Naive thymus-derived CD8-positive, alpha-beta T cell (primary cell): ENCODE data around the gene OR52B6. TPM values are rescaled to one million over a fixed set of nuclear protein-coding genes. Genes with fewer than 3 reads are reported as not detected.
A peak's percentile ranks its signal among the peaks of the same experiment; 100 is the strongest.
"Not testable (repeated sequence)": the region's sequence is repeated elsewhere in the genome, so short reads cannot be mapped to it uniquely, and the experiment has no call there.

Experiments used
- ATAC-seq, 2 donors: fragments of 150-1000 bp; cut with Tn5 transposase in 1 of 2; sonication (Bioruptor Pico), chemical (Tn5 transposase) in 1 of 2; 1 replicate in 1 of 2; 2 replicates in 1 of 2; pipeline ENCODE4 v1.10.0; 2021; ENCODE audit warnings: mild to moderate bottlenecking in 2 of 2, moderate library complexity in 2 of 2
- POLR2A ChIA-PET: fragments of 350-600 bp; sonication (Branson Sonifier 250); formaldehyde crosslinking; loops from one replicate; lab custom pipeline; 2021; ENCODE audit warnings: antibody characterized with exemption; lab: Charles Lee
- DNase-seq, 10 donors: peaks; one replicate each; pipeline versions ENCODE4 v3.0.0 to v3.0.0-alpha.2; 2020 to 2022
- H3K27ac Mint-ChIP-seq, 10 donors: one replicate each; pipeline ENCODE4 v1.8.0; 2020 to 2022; ENCODE audit warnings: mild to moderate bottlenecking in 10 of 10, mixed read lengths in 10 of 10, moderate library complexity in 4 of 10, inconsistent platforms in 1 of 10
- H3K27me3 Mint-ChIP-seq, 5 donors: one replicate each; pipeline ENCODE4 v1.8.0; 2021 to 2022; ENCODE audit warnings: mixed read lengths in 5 of 5
- H3K36me3 Mint-ChIP-seq, 3 donors: one replicate each; pipeline ENCODE4 v1.8.0; 2020 to 2022; ENCODE audit warnings: mixed read lengths in 3 of 3, mild to moderate bottlenecking in 2 of 3, inconsistent platforms in 1 of 3
- H3K4me1 Mint-ChIP-seq, 4 donors: one replicate each; pipeline ENCODE4 v1.8.0; 2021 to 2022; ENCODE audit warnings: mixed read lengths in 4 of 4
- H3K4me3 Mint-ChIP-seq, 10 donors: one replicate each; pipeline ENCODE4 v1.8.0; 2020 to 2022; ENCODE audit warnings: mild to moderate bottlenecking in 10 of 10, mixed read lengths in 10 of 10, moderate library complexity in 6 of 10, inconsistent platforms in 1 of 10
- H3K9me3 Mint-ChIP-seq, 9 donors: one replicate each; pipeline ENCODE4 v1.8.0; 2020 to 2022; ENCODE audit warnings: mixed read lengths in 9 of 9, mild to moderate bottlenecking in 3 of 9, inconsistent platforms in 1 of 9, moderate library complexity in 1 of 9
- polyA plus RNA-seq, 3 donors: library from polyadenylated mRNA; unstranded; fragments of 300-500 nt; fragmentation: Illumina TruSeq; gene quantifications; one replicate each; pipeline ENCODE4 v1.2.3, GENCODE V29; 2021
- total RNA-seq, 8 experiments: library from RNA in 2 of 8; stranded (reverse) in 2 of 8; gene quantifications; one replicate each; pipeline ENCODE4 v1.2.3 and lab custom pipeline; 2021 to 2026

OR52B6 gene
- total and polyA plus RNA-seq, 5 experiments from 2014 or later, result not detected

DNA sequence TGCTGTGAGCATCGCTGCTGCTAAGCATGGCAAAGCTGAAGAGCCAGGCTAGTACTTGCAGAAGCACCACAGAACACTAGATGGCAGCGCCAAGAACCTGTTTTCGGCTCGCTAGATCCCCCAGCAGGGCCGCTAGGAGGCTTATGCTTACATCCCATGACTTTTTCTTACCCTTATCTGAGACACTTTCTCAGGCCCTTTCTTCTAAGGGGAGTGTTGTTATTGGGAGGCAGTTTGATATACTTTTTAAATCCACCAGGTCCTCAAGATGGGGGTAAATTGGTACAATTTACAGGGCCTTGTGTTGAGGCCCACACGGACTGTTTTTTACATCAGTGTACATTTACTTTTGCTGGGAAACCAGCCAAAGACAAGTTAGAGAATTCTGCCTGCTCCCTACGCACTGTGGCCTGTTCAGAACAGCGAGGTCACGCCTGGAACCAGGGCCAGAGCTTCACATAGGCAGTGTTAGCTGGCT is 19.7 kb downstream of the OR52B6 start:
- Mint-ChIP-seq H3K27ac (no peak overlapping the region), H3K9me3 (no peaks in the 10 kb centered on the region), H3K4me1 (peaks cover 5 to 13% (median 10%) of the 10 kb centered on the region in 4 donors), H3K36me3 (no peaks in the 10 kb centered on the region), H3K4me3 (no peak overlapping the region), H3K27me3 (peaks cover 0 to 16% (median 8%) of the 10 kb centered on the region in 5 donors)
- peak; percentile 24 to 73 (median 47) for DNase-seq
- POLR2A ChIA-PET, result no interaction called here
- ATAC-seq, result peak; percentile 91 to 93

- H3K4me3 Mint-ChIP-seq, H3K27ac Mint-ChIP-seq, POLR2A ChIA-PET, H3K9me3 Mint-ChIP-seq, H3K27me3 Mint-ChIP-seq, DNase-seq, ATAC-seq, H3K4me1 Mint-ChIP-seq, H3K36me3 Mint-ChIP-seq: not testable (repeated sequence)
These were observed 22.1 kb downstream of the OR52B6 start for GRCh38 chr11:5602791-5603190.

DNA sequence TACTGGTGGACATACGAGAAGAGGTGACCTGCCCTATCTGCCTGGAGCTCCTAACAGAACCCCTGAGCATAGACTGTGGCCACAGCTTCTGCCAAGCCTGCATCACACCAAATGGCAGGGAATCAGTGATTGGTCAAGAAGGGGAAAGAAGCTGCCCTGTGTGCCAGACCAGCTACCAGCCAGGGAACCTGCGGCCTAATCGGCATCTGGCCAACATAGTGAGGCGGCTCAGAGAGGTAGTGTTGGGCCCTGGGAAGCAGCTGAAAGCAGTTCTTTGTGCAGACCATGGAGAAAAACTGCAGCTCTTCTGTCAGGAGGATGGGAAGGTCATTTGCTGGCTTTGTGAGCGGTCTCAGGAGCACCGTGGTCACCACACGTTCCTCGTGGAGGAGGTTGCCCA is 22.6 kb downstream of the OR52B6 start:
- no peak for ATAC-seq
- no peak overlapping the region for H3K27ac Mint-ChIP-seq
- DNase-seq, result no peak
- H3K4me1 Mint-ChIP-seq, result no peaks in the 10 kb centered on the region
- POLR2A ChIA-PET, result no interaction called here
- peaks cover 0 to 4% (median 0%) of the 10 kb centered on the region in 5 donors for H3K27me3 Mint-ChIP-seq
- no peaks in the 10 kb centered on the region for H3K9me3 Mint-ChIP-seq
- no peaks in the 10 kb centered on the region for H3K36me3 Mint-ChIP-seq
- H3K4me3 Mint-ChIP-seq, result no peak overlapping the region

DNA sequence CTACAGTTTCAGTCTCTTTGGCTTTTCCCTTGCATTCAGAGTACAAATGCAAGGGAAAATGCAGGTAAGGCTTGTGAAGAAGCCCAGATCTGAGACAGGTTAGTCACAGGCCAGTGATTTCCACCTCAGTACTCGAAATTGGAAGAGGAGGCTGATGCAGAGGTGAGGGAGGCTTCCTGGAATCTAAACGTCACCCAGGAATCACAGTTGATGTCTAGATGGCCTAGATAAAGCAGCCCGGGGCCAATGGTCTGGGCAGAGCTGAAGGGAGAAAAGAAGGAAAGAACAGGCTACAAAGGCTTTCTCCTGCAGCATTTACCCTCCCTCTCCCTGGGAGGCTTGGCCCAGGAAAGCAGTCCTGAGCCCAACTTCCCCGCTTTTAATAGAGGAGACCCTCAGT is 24.2 kb downstream of the OR52B6 start:
- H3K36me3 Mint-ChIP-seq, result no peaks in the 10 kb centered on the region
- H3K27ac Mint-ChIP-seq, result peak overlapping the region in 1 of 10 donors; percentile 17
- H3K27me3 Mint-ChIP-seq, result peaks cover 0 to 3% (median 0%) of the 10 kb centered on the region in 5 donors
- no peaks in the 10 kb centered on the region for H3K9me3 Mint-ChIP-seq
- ATAC-seq (no peak), DNase-seq (no peak)
- H3K4me1 Mint-ChIP-seq, result no peaks in the 10 kb centered on the region
- POLR2A ChIA-PET, result no interaction called here
- H3K4me3 Mint-ChIP-seq, result no peak overlapping the region

- POLR2A ChIA-PET, result no interaction called here
- DNase-seq (no peak), ATAC-seq (no peak)
- no peaks in the 10 kb centered on the region for H3K36me3 Mint-ChIP-seq
- H3K9me3 Mint-ChIP-seq, result no peaks in the 10 kb centered on the region
- no peaks in the 10 kb centered on the region for H3K27me3 Mint-ChIP-seq
- H3K4me3 Mint-ChIP-seq, result no peak overlapping the region
- peaks cover 0 to 4% (median 0%) of the 10 kb centered on the region in 4 donors for H3K4me1 Mint-ChIP-seq
- H3K27ac Mint-ChIP-seq, result no peak overlapping the region
These were observed 25.2 kb downstream of the OR52B6 start for GRCh38 chr11:5605849-5606248.

DNA sequence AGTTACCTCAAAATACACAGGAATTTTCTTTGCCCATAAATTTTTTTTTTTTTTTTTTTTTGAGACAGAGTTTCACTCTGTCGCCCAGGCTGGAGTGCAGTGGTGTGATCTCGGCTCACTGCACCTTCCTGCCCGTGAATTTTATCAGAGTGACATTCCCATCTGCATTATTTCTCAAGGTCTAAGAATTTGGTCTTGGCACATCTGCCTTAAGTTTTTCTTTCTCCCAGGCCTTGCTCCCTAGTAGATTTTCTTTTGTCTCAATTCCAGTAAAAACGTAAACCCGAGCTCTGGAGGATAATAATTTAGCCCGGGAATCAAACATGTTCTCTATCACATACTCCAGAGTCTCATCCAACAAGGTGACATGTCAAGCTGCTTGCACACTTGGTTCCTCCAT is 28.1 kb downstream of the OR52B6 start:
- no peak for DNase-seq
- Mint-ChIP-seq H3K4me3 (no peak overlapping the region), H3K27ac (no peak overlapping the region), H3K9me3 (no peaks in the 10 kb centered on the region), H3K36me3 (no peaks in the 10 kb centered on the region), H3K27me3 (no peaks in the 10 kb centered on the region), H3K4me1 (peaks cover 0 to 4% (median 0%) of the 10 kb centered on the region in 4 donors)
- ATAC-seq, result no peak
- POLR2A ChIA-PET, result no interaction called here

DNA sequence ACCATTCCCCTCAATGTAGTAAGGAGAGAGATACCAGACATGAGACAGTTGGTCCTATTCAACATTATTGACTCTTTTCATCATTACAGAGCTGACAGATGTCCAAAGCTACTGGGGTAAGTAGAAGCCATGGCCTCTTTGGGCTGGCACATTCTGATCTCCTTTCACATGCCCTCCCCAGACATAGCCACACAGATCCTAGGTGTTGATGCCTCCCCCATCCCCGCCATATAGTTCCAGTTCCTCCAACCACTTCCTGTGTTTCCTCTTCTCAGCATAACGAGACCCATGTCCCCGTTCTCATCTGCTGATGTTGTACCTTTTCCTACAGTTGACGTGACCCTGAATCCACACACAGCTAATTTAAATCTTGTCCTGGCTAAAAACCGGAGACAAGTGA is 29.8 kb downstream of the OR52B6 start:
- POLR2A ChIA-PET, result interaction anchor here (0.6 kb wide), 1 partner anchor 1084 kb away, joined by 7 read pairs; no protein-coding TSS in a partner anchor
- no peak for DNase-seq
- Mint-ChIP-seq H3K4me1 (peaks cover 0 to 4% (median 0%) of the 10 kb centered on the region in 4 donors), H3K27ac (peak overlapping the region in 1 of 10 donors; percentile 4), H3K36me3 (no peaks in the 10 kb centered on the region), H3K9me3 (no peaks in the 10 kb centered on the region), H3K27me3 (no peaks in the 10 kb centered on the region), H3K4me3 (no peak overlapping the region)
- ATAC-seq, result no peak

GRCh38 chr11:5611627-5612026 is 30.9 kb downstream of the OR52B6 start:
- no peak overlapping the region for H3K4me3 Mint-ChIP-seq
- no peaks in the 10 kb centered on the region for H3K27me3 Mint-ChIP-seq
- H3K4me1 Mint-ChIP-seq, result peaks cover 0 to 4% (median 0%) of the 10 kb centered on the region in 4 donors
- no peak for DNase-seq
- POLR2A ChIA-PET, result no interaction called here
- H3K9me3 Mint-ChIP-seq, result no peaks in the 10 kb centered on the region
- no peak for ATAC-seq
- H3K27ac Mint-ChIP-seq, result no peak overlapping the region
- H3K36me3 Mint-ChIP-seq, result no peaks in the 10 kb centered on the region

DNA sequence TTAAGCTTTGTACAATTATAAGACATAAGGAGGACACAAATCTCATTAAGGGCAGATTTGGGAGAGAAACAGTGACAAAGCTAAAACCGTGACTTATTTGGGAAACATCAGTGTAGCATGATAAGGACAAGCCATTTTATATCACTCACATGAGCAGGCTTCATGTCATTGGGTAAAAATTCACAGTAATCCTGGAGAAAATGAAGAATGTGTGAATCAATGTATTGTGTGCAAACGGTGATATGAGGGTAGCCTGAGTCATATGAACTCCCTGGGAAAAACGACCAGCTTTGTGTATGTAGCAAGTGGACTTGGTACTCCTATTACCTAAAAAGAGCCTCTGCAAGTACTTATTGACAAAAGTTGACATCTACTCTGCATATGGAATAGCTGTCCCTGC is 38.1 kb downstream of the OR52B6 start:
- ATAC-seq, result no peak
- no peak for DNase-seq
- no peak overlapping the region for H3K27ac Mint-ChIP-seq
- no peaks in the 10 kb centered on the region for H3K9me3 Mint-ChIP-seq
- H3K27me3 Mint-ChIP-seq, result no peaks in the 10 kb centered on the region
- POLR2A ChIA-PET, result no interaction called here
- peaks cover 2 to 6% (median 3%) of the 10 kb centered on the region in 4 donors for H3K4me1 Mint-ChIP-seq
- peaks cover 0 to 5% (median 2%) of the 10 kb centered on the region in 3 donors for H3K36me3 Mint-ChIP-seq
- no peak overlapping the region for H3K4me3 Mint-ChIP-seq

GRCh38 chr11:5620651-5621521 is 40.2 kb downstream of the OR52B6 start:
- DNase-seq, result no peak
- Mint-ChIP-seq H3K4me1 (peaks cover 12 to 26% (median 20%) of the 10 kb centered on the region in 4 donors), H3K4me3 (no peak overlapping the region), H3K27me3 (no peaks in the 10 kb centered on the region), H3K9me3 (no peaks in the 10 kb centered on the region), H3K36me3 (peaks cover 0 to 5% (median 2%) of the 10 kb centered on the region in 3 donors), H3K27ac (peak overlapping the region in 1 of 10 donors; percentile 13)
- POLR2A ChIA-PET, result no interaction called here
- ATAC-seq, result no peak

- Mint-ChIP-seq H3K4me3 (no peak overlapping the region), H3K4me1 (peaks cover 14 to 33% (median 27%) of the 10 kb centered on the region in 4 donors), H3K27me3 (no peaks in the 10 kb centered on the region), H3K27ac (no peak overlapping the region), H3K36me3 (peaks cover 0 to 5% (median 5%) of the 10 kb centered on the region in 3 donors), H3K9me3 (no peaks in the 10 kb centered on the region)
- POLR2A ChIA-PET, result no interaction called here
- DNase-seq (no peak), ATAC-seq (no peak)
These were observed 40.9 kb downstream of the OR52B6 start for GRCh38 chr11:5621580-5621979.

- Mint-ChIP-seq H3K9me3 (no peaks in the 10 kb centered on the region), H3K4me1 (peaks cover 22 to 46% (median 40%) of the 10 kb centered on the region in 4 donors), H3K36me3 (peaks cover 0 to 9% (median 9%) of the 10 kb centered on the region in 3 donors), H3K4me3 (peak overlapping the region in 8 of 10 donors; percentile 16 to 54 (median 38)), H3K27ac (peak overlapping the region in 3 of 10 donors; percentile 39 to 88 (median 76)), H3K27me3 (no peaks in the 10 kb centered on the region)
- ATAC-seq (no peak), DNase-seq (no peak)
- POLR2A ChIA-PET, result interaction anchor here (0.7 kb wide), 1 partner anchor 68 kb away, joined by 6 read pairs; no protein-coding TSS in a partner anchor
These were observed 42.1 kb downstream of the OR52B6 start for GRCh38 chr11:5622802-5623201.
